Mucosa of stomach (tissue), 1 donor: ENCODE measurements around the gene DNAJB7.
"Not testable (repeated sequence)": the region's sequence is repeated elsewhere in the genome, so short reads cannot be mapped to it uniquely, and the experiment has no call there.

Experiments
- H3K27me3 ChIP-seq: one replicate; pipeline ENCODE4 v1.7.0; 2013; ENCODE audit warnings: mild to moderate bottlenecking, low read length; ENCODE audit not compliant: control insufficient read depth, insufficient read depth
- H3K36me3 ChIP-seq: one replicate; pipeline ENCODE4 v1.7.0; 2013; ENCODE audit warnings: low read length; ENCODE audit not compliant: control insufficient read depth, insufficient read depth
- H3K4me1 ChIP-seq: one replicate; pipeline ENCODE4 v1.7.0; 2013; ENCODE audit warnings: mild to moderate bottlenecking, low read length; ENCODE audit not compliant: control insufficient read depth, insufficient read depth
- H3K4me3 ChIP-seq: one replicate; pipeline ENCODE4 v1.7.0; 2013; ENCODE audit warnings: low read length
- H3K9ac ChIP-seq: one replicate; pipeline ENCODE4 v1.7.0; 2013; ENCODE audit warnings: mild to moderate bottlenecking, low read length, moderate library complexity
- H3K9me3 ChIP-seq: one replicate; pipeline ENCODE4 v1.7.0; 2013; ENCODE audit warnings: mild to moderate bottlenecking, low read length, moderate library complexity; ENCODE audit not compliant: control insufficient read depth
- donor health status: Pancreatic carcinoma.

Gene DNAJB7

GRCh38 chr22:40862013-40862412 lies at the start of gene DNAJB7:
DNAJB7 (minus strand) TSS chr22:40862113; CDS start chr22:40861994, 119 bp downstream.
- Histone ChIP-seq H3K27me3 (no peaks in the 10 kb centered on the region), H3K4me3 (no peak within 1 kb of the TSS), H3K4me1 (no peaks in the 10 kb centered on the region), H3K36me3 (no peaks in the 10 kb centered on the region), H3K9me3 (no peaks in the 10 kb centered on the region), H3K9ac (no peak within 1 kb of the TSS)

GRCh38 chr22:40908895-40909294 lies 47.0 kb upstream of the DNAJB7 start:
- no peaks in the 10 kb centered on the region for H3K9me3 ChIP-seq
- H3K4me3 ChIP-seq = no peak overlapping the region
- H3K9ac ChIP-seq = no peak overlapping the region
- H3K4me1 ChIP-seq = no peaks in the 10 kb centered on the region
- no peaks in the 10 kb centered on the region for H3K36me3 ChIP-seq
- H3K27me3 ChIP-seq = no peaks in the 10 kb centered on the region

GRCh38 chr22:40904101-40904500 lies 42.2 kb upstream of the DNAJB7 start:
- no peak overlapping the region for H3K9ac ChIP-seq
- no peak overlapping the region for H3K4me3 ChIP-seq
- no peaks in the 10 kb centered on the region for H3K36me3 ChIP-seq
- no peaks in the 10 kb centered on the region for H3K27me3 ChIP-seq
- H3K9me3 ChIP-seq = no peaks in the 10 kb centered on the region
- no peaks in the 10 kb centered on the region for H3K4me1 ChIP-seq

DNA sequence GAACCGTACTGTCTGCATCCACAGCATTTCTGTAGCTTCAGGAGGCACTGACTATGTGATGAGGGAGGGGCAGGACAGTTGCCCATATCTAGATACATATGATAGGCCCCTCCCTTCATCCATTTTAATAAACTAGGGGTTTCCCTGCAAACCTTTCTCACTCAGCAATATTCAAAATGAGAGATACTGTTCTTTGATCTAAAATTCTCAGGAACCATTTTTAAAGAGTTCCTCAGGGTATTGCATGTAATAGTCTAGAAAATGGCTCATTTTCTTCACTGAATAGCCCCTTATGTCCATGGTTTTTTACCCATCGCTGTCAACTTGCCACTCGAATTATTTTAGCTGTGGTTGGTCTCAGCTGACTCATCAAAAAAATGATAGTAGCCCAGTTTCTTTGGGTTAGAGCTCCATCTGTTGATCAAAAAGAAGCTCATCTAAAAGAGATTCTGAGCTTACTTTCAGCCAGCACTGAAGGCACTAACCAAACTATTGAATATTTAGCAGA lies 37.0 kb upstream of the DNAJB7 start:
- Histone ChIP-seq H3K27me3 (no peaks in the 10 kb centered on the region), H3K4me1 (no peaks in the 10 kb centered on the region), H3K9me3 (no peaks in the 10 kb centered on the region), H3K4me3 (no peak overlapping the region), H3K36me3 (no peaks in the 10 kb centered on the region), H3K9ac (no peak overlapping the region)

GRCh38 chr22:40894417-40894816 lies 32.5 kb upstream of the DNAJB7 start:
- Histone ChIP-seq H3K27me3 (no peaks in the 10 kb centered on the region), H3K4me3 (no peak overlapping the region), H3K9ac (no peak overlapping the region), H3K9me3 (no peaks in the 10 kb centered on the region), H3K36me3 (no peaks in the 10 kb centered on the region), H3K4me1 (no peaks in the 10 kb centered on the region)

GRCh38 chr22:40890881-40891280 lies 29.0 kb upstream of the DNAJB7 start:
- Histone ChIP-seq H3K9ac (no peak overlapping the region), H3K27me3 (no peaks in the 10 kb centered on the region), H3K4me3 (no peak overlapping the region), H3K36me3 (peaks cover 4% of the 10 kb centered on the region), H3K4me1 (no peaks in the 10 kb centered on the region), H3K9me3 (no peaks in the 10 kb centered on the region)

DNA sequence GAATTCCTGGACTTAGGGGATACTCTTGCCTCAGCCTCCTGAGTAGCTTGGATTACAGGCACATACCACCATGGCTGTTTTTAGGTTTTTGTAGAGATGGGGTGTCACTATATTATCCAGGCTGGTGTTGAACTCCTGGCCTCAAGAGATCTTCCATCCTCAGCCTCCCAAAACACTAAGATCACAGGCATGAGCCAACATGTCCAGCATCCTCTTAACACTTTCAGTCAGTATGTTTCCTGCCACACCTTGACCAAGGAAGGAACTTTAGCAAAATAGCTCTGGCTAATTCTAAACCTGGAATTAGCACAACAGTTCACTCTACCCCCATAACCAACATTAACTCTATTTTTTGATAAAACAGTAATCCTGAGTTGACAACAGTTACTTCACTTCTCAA lies 27.2 kb upstream of the DNAJB7 start:
- H3K4me1 ChIP-seq = no peaks in the 10 kb centered on the region
- H3K27me3 ChIP-seq = no peaks in the 10 kb centered on the region
- H3K36me3 ChIP-seq = peaks cover 4% of the 10 kb centered on the region
- no peak overlapping the region for H3K9ac ChIP-seq
- H3K4me3 ChIP-seq = no peak overlapping the region
- no peaks in the 10 kb centered on the region for H3K9me3 ChIP-seq

DNA sequence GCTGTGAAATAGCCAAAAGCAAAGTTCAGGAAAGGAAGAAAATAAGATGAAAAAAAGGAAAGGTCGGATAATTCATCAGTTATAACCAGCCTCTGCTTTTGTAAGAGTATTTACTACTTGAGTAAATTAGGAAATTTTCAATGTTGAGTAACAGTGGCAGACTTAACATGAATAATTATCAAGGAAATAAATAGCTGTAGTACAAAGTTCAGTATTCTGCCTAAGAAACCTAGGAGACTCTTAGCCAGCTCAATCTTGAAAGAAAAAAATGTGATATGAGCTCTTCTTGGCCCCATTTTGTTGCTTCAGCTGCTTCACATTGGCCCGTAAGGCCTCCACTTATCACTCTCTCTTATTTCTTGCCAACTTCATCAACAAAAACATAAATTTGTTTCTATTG lies 17.0 kb upstream of the DNAJB7 start:
- H3K36me3 ChIP-seq = no peaks in the 10 kb centered on the region
- peaks cover 22% of the 10 kb centered on the region for H3K4me1 ChIP-seq
- no peak overlapping the region for H3K4me3 ChIP-seq
- H3K27me3 ChIP-seq = no peaks in the 10 kb centered on the region
- H3K9ac ChIP-seq = no peak overlapping the region
- no peaks in the 10 kb centered on the region for H3K9me3 ChIP-seq

GRCh38 chr22:40877488-40877887 lies 15.6 kb upstream of the DNAJB7 start:
- H3K27me3 ChIP-seq = no peaks in the 10 kb centered on the region
- no peaks in the 10 kb centered on the region for H3K36me3 ChIP-seq
- H3K9me3 ChIP-seq = no peaks in the 10 kb centered on the region
- H3K4me3 ChIP-seq = no peak overlapping the region
- H3K4me1 ChIP-seq = peaks cover 22% of the 10 kb centered on the region
- peak overlapping the region; percentile 13 for H3K9ac ChIP-seq

DNA sequence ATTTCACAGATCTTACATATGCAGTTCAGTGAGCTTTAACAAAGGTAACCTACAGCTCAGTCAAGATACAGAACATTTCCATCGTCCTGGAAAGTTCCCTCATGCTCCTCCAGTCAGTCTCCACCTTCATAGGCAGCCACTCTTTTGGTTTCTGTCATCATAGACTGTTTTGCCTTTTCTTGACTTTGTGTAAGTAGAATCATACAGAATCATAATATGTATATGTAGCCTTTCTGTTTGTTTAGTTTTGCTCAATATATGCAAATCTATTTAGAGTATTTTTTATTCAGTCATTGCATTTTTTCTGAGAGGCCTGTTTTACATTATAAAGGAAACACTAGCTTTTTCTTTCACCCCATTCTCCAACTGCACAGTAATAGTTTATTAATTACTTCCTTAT lies 15.0 kb upstream of the DNAJB7 start:
- Histone ChIP-seq H3K9ac (peak overlapping the region; percentile 13), H3K4me1 (peaks cover 22% of the 10 kb centered on the region), H3K27me3 (no peaks in the 10 kb centered on the region), H3K4me3 (no peak overlapping the region), H3K9me3 (no peaks in the 10 kb centered on the region), H3K36me3 (no peaks in the 10 kb centered on the region)

DNA sequence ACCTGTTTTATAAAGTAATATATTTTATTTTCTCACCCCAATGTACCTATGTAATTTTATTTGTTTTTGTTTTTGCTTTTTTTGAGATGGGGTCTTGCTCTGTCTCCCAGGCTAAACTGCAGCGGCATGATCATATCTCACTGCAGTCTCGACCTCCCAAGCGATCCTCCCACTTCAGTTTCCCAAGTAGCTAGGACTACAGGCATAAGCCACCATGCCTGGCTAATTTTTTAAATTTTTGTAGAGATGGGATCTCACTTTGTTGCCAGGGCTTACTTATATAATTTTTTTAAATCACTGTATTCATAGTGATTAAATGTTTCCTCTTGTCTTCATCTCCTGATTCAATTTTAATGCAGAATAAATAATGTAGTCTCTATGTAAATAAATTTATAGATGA lies 13.2 kb upstream of the DNAJB7 start:
- no peak overlapping the region for H3K9ac ChIP-seq
- no peaks in the 10 kb centered on the region for H3K36me3 ChIP-seq
- no peak overlapping the region for H3K4me3 ChIP-seq
- H3K9me3 ChIP-seq = no peaks in the 10 kb centered on the region
- no peaks in the 10 kb centered on the region for H3K27me3 ChIP-seq
- peaks cover 22% of the 10 kb centered on the region for H3K4me1 ChIP-seq

DNA sequence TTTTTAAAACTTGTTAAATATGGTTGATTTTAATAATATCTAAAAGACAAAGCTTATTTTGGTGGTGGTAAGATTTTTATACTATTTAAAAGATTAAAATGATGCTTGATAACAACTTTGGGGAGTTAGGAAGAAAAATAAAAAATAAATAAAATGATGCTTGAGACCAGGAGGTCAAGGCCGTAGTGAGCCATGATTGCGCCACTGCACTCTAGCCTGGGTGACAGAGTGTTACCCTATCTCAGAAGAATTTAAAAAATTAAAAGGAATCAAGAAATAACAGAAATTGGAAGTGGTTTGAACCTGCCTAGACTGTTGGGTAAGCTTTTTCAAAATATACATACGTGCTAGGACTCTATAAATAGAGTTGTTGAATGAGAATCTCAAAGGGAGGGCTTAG lies 12.1 kb upstream of the DNAJB7 start:
- Histone ChIP-seq H3K27me3 (no peaks in the 10 kb centered on the region), H3K4me1 (peaks cover 16% of the 10 kb centered on the region), H3K36me3 (no peaks in the 10 kb centered on the region), H3K9me3 (no peaks in the 10 kb centered on the region), H3K4me3 (no peak overlapping the region), H3K9ac (no peak overlapping the region)

DNA sequence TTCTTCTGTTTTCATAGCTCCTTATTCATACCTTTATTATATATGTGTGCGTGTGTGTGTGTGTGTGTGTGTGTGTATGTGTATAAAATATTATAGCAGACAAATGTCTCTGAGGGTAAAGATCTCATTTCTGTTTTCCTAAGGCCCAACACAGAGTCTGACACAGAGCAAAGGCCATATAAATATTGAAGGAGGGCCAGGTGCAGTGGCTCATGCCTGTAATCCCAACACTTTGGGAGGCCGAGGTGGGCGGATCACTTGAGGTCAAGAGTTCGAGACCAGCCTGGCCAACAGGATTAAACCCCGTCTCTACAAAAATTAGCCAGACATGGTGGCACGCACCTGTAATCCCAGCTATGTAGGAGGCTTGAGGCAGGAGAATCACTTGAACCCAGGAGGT lies 6.5 kb upstream of the DNAJB7 start:
- H3K27me3 ChIP-seq, H3K4me3 ChIP-seq, H3K4me1 ChIP-seq, H3K9ac ChIP-seq, H3K9me3 ChIP-seq, H3K36me3 ChIP-seq: not testable (repeated sequence)
